ENCODE data around the gene NELFE. TPM values are rescaled to one million over a fixed set of nuclear protein-coding genes. Genes with fewer than 3 reads are reported as not detected.
"Not testable (repeated sequence)": the region's sequence is repeated elsewhere in the genome, so short reads cannot be mapped to it uniquely, and the experiment has no call there.

NELFE gene
- total RNA-seq, 1 experiment from 2014 or later: 90.7 TPM

DNA sequence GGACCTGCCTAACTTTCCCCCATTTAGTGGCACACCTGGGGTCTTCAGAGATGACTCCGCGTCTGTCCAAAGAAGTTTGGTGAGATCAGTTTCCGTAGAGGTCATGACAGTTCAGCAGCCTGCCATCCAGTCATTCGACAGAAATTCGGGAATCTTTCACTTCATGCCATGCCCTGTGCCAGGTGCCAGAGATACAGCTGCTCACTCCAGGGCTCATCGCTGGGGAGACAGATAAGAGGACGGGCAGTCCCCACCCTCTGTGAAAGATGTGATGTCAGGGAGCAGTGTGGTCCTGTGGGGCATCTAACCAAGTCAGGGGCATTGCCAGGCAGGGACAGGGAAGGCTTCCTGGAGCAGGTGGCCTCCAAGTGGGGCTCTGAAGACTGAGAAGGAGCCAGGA, 44.5 kb upstream of the NELFE start:
- CTCF ChIA-PET; DNase-seq (ENCODE audit: unreplicated experiment); H3K27ac Mint-ChIP-seq (ENCODE audit: low read depth, unreplicated experiment); intact Hi-C loops (cut with micrococcal nuclease); H3K4me3 Mint-ChIP-seq (ENCODE audit: unreplicated experiment); BruUV-seq (replicated peaks); H3K9me3 Mint-ChIP-seq (ENCODE audit: unreplicated experiment); H3K27me3 Mint-ChIP-seq (ENCODE audit: insufficient read depth, unreplicated experiment); H3K4me1 Mint-ChIP-seq (ENCODE audit: insufficient read depth, unreplicated experiment); H3K36me3 Mint-ChIP-seq (ENCODE audit: insufficient read depth, unreplicated experiment); POLR2A ChIA-PET: not testable (repeated sequence)

DNA sequence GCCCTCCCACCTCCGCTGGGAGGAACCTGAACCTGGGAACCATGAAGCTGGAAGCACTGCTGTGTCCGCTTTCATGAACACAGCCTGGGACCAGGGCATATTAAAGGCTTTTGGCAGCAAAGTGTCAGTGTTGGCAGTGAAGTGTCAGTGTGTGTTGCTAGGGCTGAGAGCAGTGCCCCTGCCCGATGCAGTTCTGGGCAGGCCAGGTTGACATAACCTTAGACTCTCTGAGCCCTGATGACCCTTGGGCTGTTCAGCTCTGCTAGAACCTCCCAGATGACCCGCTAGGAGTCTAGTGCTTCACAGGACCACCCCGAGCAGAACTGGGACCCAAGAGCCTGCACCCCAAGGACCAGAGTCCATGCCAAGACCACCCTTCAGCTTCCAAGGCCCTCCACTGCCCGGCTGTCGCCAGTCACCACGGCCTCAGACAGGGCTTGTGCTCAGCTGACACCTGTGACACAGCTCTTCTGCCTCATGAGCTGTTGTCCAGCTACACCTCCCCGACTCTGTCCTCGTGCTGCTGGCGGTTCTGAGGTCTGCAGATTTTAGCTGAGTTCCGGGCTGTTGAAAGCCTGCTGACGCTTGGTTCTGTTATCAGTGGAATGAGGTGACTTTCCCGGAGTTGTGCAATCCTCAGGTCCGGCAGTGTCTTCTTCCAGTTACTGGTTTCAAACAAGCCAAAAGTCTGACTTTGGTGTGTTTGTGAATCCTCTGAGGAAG, 43.9 kb upstream of the NELFE start:
- H3K36me3 Mint-ChIP-seq (ENCODE audit: insufficient read depth, unreplicated experiment); POLR2A ChIA-PET; H3K9me3 Mint-ChIP-seq (ENCODE audit: unreplicated experiment); BruUV-seq (replicated peaks); H3K4me3 Mint-ChIP-seq (ENCODE audit: unreplicated experiment); H3K27me3 Mint-ChIP-seq (ENCODE audit: insufficient read depth, unreplicated experiment); DNase-seq (ENCODE audit: unreplicated experiment); intact Hi-C loops (cut with micrococcal nuclease); H3K27ac Mint-ChIP-seq (ENCODE audit: low read depth, unreplicated experiment); CTCF ChIA-PET; H3K4me1 Mint-ChIP-seq (ENCODE audit: insufficient read depth, unreplicated experiment): not testable (repeated sequence)

DNA sequence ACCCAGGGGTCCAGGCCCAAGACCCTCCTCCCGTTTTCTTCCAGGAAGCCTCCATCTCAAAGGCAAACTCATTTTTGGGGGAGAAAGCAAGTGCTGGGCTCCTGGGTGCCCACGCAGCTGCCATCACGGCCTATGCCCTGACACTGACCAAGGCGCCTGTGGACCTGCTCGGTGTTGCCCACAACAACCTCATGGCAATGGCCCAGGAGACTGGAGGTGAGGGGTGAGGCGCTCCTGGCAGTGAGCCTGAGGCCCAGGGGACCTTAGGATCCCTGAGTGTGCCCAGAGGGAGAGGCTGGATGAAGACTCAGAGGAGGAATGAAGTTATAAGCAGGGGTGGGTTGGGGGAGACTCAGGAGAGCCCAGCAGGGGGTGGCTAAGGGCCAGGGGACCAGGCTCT, 37.6 kb upstream of the NELFE start:
- DNase-seq (ENCODE audit: unreplicated experiment); H3K27me3 Mint-ChIP-seq (ENCODE audit: insufficient read depth, unreplicated experiment); POLR2A ChIA-PET; H3K36me3 Mint-ChIP-seq (ENCODE audit: insufficient read depth, unreplicated experiment); CTCF ChIA-PET; H3K4me3 Mint-ChIP-seq (ENCODE audit: unreplicated experiment); BruUV-seq (replicated peaks); H3K27ac Mint-ChIP-seq (ENCODE audit: low read depth, unreplicated experiment); H3K9me3 Mint-ChIP-seq (ENCODE audit: unreplicated experiment); H3K4me1 Mint-ChIP-seq (ENCODE audit: insufficient read depth, unreplicated experiment); intact Hi-C loops (cut with micrococcal nuclease): not testable (repeated sequence)

DNA sequence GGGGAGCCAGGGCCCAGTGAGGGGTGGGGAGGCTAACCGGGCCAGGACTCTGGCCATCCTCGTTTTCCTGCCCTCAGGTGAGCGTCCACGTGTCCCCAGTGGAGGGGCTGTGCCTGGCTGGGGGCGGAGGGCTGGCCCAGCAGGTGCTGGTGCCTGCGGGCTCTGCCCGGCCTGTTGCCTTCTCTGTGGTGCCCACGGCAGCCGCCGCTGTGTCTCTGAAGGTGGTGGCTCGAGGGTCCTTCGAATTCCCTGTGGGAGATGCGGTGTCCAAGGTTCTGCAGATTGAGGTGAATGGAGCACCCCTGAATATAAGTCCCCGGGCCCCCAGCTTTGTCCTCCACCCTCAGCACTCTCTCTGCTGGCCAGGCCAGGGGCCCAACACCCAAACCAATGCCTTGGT, 35.6 kb upstream of the NELFE start:
- H3K9me3 Mint-ChIP-seq (ENCODE audit: unreplicated experiment); H3K4me1 Mint-ChIP-seq (ENCODE audit: insufficient read depth, unreplicated experiment); POLR2A ChIA-PET; H3K4me3 Mint-ChIP-seq (ENCODE audit: unreplicated experiment); H3K36me3 Mint-ChIP-seq (ENCODE audit: insufficient read depth, unreplicated experiment); H3K27ac Mint-ChIP-seq (ENCODE audit: low read depth, unreplicated experiment); BruUV-seq (replicated peaks); intact Hi-C loops (cut with micrococcal nuclease); H3K27me3 Mint-ChIP-seq (ENCODE audit: insufficient read depth, unreplicated experiment); DNase-seq (ENCODE audit: unreplicated experiment); CTCF ChIA-PET: not testable (repeated sequence)

DNA sequence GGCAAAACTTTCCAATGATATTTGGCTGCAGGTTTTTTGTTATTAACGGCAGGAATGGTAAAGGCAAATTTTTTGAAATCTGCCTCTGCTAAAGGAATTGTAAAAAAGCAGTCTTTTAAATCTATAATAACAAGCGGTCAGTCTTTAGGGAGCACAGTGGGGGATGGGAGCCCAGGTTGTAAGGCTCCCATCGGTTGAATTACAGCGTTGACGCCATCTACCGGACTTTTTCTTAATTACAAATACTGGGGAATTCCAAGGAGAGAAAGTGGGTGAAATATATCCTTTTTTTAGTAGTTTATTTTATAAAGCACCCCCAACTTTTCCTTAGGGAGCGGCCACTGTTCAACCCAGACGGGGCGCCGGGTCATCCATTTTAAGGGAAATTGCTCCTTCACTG, 30.6 kb upstream of the NELFE start:
- POLR2A ChIA-PET; intact Hi-C loops (cut with micrococcal nuclease); DNase-seq (ENCODE audit: unreplicated experiment); H3K4me3 Mint-ChIP-seq (ENCODE audit: unreplicated experiment); H3K9me3 Mint-ChIP-seq (ENCODE audit: unreplicated experiment); H3K4me1 Mint-ChIP-seq (ENCODE audit: insufficient read depth, unreplicated experiment); CTCF ChIA-PET; H3K27me3 Mint-ChIP-seq (ENCODE audit: insufficient read depth, unreplicated experiment); H3K27ac Mint-ChIP-seq (ENCODE audit: low read depth, unreplicated experiment); BruUV-seq (replicated peaks); H3K36me3 Mint-ChIP-seq (ENCODE audit: insufficient read depth, unreplicated experiment): not testable (repeated sequence)

DNA sequence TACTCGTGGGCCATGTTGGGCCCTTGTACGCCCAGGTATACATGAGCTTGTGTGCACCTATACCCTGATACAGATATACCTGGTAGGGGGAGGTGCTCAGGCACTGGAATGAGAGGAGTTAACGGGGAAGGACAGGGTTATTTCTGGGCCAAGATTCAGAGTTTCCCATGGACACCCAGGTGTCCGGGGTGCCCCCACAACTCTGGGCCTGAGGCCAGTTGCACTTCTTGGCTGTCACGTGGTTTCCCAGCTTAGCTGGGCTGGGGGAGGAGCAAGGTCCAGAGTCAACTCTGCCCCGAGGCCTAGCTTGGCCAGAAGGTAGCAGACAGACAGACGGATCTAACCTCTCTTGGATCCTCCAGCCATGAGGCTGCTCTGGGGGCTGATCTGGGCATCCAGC, 23.0 kb upstream of the NELFE start, which contains the start of gene C4A:
Gene C4A, plus strand, starts transcription at position 314 of the 400 bp plus-strand sequence. Its CDS starts 51 bp downstream, at position 365.
- DNase-seq (ENCODE audit: unreplicated experiment); H3K27me3 Mint-ChIP-seq (ENCODE audit: insufficient read depth, unreplicated experiment); POLR2A ChIA-PET; intact Hi-C loops (cut with micrococcal nuclease); H3K9me3 Mint-ChIP-seq (ENCODE audit: unreplicated experiment); H3K36me3 Mint-ChIP-seq (ENCODE audit: insufficient read depth, unreplicated experiment); BruUV-seq (replicated peaks); H3K4me3 Mint-ChIP-seq (ENCODE audit: unreplicated experiment); CTCF ChIA-PET; H3K27ac Mint-ChIP-seq (ENCODE audit: low read depth, unreplicated experiment); H3K4me1 Mint-ChIP-seq (ENCODE audit: insufficient read depth, unreplicated experiment): not testable (repeated sequence)

DNA sequence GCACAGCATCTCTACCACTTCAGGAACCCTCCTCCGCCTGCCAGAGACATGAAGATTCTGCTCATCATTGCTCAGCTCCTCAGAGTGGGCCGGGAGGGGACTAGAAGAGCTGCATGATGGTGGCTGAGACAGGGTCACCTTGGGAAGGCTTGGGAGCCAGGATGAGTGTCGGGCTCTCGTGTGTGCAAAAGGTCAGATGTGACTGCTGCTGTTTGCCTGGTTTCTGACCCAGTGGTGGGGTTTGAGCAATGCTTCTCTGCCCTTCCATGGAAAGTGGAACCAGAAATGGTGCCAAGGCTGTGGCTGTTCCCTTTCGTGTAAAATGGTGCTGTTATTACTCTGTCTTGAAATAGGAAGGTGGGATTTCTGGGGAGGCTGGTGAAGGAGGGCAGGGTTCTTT, 22.2 kb upstream of the NELFE start:
- CTCF ChIA-PET; BruUV-seq (replicated peaks); H3K4me1 Mint-ChIP-seq (ENCODE audit: insufficient read depth, unreplicated experiment); H3K4me3 Mint-ChIP-seq (ENCODE audit: unreplicated experiment); H3K27me3 Mint-ChIP-seq (ENCODE audit: insufficient read depth, unreplicated experiment); H3K9me3 Mint-ChIP-seq (ENCODE audit: unreplicated experiment); DNase-seq (ENCODE audit: unreplicated experiment); H3K36me3 Mint-ChIP-seq (ENCODE audit: insufficient read depth, unreplicated experiment); intact Hi-C loops (cut with micrococcal nuclease); H3K27ac Mint-ChIP-seq (ENCODE audit: low read depth, unreplicated experiment): not testable (repeated sequence)
- POLR2A ChIA-PET: interaction anchor here (1.0 kb wide), 1 partner anchor 22 kb away, joined by 3 read pairs; the partner anchor contains the start of gene SKIC2

DNA sequence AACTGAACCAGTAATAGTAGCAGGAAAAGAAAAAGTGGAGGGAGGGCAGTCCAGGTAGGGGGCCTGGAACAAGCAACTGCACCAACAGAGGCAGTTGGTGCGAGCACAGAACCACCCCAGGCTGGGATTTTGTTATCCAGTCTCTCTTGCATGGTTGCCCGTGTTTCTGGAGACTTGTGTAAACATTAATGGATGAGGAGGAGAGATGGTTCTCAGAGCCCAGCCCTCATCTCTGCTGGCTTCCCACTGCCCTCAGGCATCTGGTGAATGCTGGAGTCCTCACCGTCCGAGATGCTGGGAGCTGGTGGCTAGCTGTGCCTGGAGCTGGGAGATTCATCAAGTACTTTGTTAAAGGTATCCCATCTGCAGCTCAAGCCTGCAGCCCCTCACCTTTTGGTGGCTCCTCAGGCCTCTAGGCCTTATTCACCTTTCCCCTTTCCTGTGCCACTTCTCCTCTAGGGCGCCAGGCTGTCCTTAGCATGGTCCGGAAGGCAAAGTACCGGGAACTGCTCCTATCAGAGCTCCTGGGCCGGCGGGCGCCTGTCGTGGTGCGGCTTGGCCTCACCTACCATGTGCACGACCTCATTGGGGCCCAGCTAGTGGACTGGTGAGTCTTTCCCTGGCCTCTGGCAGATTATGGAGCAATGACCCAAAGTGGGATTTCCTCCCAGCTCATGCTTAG, 21.6 kb upstream of the NELFE start:
- intact Hi-C loops (cut with micrococcal nuclease); H3K36me3 Mint-ChIP-seq (ENCODE audit: insufficient read depth, unreplicated experiment); DNase-seq (ENCODE audit: unreplicated experiment); H3K4me3 Mint-ChIP-seq (ENCODE audit: unreplicated experiment); H3K27me3 Mint-ChIP-seq (ENCODE audit: insufficient read depth, unreplicated experiment); H3K9me3 Mint-ChIP-seq (ENCODE audit: unreplicated experiment); BruUV-seq (replicated peaks); H3K4me1 Mint-ChIP-seq (ENCODE audit: insufficient read depth, unreplicated experiment): not testable (repeated sequence)
- POLR2A ChIA-PET: interaction anchor here (0.5 to 1.0 kb wide), 2 partner anchors 21 to 133 kb away, joined by 3 read pairs; partner anchors contain the start of gene SKIC2
- CTCF ChIA-PET: interaction anchor here (0.6 kb wide), 1 partner anchor 10 kb away, joined by 3 read pairs; no protein-coding TSS in a partner anchor
- H3K27ac Mint-ChIP-seq (ENCODE audit: low read depth, unreplicated experiment): peak overlapping the region; percentile 6

Data from MCF 10A (cell line).